GM19468 (cell line): Measurements from ENCODE around the gene FAM184A.
A peak's percentile ranks its signal among the peaks of the same experiment; 100 is the strongest.
"Not testable (repeated sequence)": the region's sequence is repeated elsewhere in the genome, so short reads cannot be mapped to it uniquely, and the experiment has no call there.

Source experiments
- ATAC-seq: cut with Tn5 transposase; IDR thresholded peaks from one replicate; pipeline ENCODE4 v1.9.1; 2021; ENCODE audit warnings: mild to moderate bottlenecking, moderate library complexity, moderate number of reproducible peaks; ENCODE audit not compliant: unreplicated experiment; ENCODE audit errors: extremely low read depth

The FAM184A gene, protein sequence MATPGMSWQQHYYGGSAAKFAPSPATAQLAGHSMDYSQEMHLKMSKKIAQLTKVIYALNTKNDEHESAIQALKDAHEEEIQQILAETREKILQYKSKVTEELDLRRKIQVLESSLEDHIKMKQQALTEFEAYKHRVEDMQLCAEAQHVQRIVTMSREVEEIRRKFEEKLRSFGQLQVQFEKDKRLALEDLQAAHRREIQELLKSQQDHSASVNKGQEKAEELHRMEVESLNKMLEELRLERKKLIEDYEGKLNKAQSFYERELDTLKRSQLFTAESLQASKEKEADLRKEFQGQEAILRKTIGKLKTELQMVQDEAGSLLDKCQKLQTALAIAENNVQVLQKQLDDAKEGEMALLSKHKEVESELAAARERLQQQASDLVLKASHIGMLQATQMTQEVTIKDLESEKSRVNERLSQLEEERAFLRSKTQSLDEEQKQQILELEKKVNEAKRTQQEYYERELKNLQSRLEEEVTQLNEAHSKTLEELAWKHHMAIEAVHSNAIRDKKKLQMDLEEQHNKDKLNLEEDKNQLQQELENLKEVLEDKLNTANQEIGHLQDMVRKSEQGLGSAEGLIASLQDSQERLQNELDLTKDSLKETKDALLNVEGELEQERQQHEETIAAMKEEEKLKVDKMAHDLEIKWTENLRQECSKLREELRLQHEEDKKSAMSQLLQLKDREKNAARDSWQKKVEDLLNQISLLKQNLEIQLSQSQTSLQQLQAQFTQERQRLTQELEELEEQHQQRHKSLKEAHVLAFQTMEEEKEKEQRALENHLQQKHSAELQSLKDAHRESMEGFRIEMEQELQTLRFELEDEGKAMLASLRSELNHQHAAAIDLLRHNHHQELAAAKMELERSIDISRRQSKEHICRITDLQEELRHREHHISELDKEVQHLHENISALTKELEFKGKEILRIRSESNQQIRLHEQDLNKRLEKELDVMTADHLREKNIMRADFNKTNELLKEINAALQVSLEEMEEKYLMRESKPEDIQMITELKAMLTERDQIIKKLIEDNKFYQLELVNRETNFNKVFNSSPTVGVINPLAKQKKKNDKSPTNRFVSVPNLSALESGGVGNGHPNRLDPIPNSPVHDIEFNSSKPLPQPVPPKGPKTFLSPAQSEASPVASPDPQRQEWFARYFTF

DNA sequence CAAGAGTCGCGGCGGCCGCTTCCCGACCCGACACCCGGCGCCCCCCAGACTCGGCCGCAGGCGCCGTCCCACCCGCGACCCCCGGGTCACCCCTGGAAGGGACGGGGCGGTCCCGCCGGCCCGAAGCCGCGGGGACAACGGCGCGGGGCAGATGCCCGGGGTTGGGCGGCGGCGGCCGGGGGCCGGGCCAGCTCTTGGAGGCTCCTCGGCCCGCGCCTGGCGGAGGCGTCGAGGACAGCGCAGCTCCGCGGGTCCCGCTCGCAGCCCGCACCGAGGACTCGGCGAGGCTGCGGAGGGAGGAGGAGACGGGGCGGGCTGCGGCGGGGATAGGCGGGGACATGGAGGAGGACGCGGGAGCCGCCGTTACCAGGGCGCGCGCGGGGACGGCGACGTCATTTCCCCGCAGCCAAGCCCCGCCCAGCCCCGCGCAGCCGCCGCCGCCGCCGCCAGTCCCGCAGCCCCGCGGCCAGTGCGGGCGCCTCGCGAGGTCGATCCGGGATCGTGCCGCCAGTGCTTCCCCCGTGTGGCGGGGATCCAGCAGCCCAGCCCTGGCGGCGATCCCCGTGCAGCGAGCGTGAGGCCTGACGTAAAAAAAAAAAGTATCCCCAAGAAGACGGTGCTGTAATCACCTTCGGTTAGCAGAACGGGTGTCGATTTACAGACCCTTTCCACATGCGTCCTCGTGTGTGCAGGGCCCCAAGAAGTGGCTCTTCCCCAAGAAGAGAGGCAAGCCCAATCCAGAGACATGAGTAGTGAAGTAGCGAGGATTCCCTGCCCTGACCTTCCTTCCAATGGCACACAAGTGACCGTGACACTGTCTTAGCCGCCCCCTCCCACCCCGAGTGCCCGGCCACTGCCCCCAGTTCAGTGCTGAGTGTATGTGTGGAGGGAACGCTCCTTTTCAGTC, at the start of gene FAM184A:
Gene FAM184A (minus strand): TSS at position 289 of the 907 bp plus-strand sequence. CDS start 365 bp downstream, outside the sequence.
- ATAC-seq, result peak; percentile 33

DNA sequence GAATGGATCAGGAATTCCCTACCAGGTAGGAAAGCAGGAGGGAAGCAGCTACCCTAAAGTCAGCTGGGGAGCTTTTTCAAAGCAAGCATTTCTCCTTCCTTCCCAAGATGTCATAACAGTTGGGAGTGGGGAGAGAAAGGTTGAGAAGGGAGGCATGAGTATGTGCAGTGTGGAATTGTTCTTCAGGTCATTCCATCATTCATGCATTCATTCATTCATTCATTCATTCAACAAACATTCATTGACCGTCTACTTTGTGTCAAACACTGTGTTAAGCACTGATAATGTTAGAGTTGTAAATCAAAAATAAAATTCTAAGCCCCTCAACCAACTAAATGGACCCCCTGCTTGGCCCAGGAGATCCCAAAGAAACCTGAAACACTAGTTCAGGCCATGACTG, 49.2 kb upstream of the FAM184A start:
- ATAC-seq, result no peak

DNA sequence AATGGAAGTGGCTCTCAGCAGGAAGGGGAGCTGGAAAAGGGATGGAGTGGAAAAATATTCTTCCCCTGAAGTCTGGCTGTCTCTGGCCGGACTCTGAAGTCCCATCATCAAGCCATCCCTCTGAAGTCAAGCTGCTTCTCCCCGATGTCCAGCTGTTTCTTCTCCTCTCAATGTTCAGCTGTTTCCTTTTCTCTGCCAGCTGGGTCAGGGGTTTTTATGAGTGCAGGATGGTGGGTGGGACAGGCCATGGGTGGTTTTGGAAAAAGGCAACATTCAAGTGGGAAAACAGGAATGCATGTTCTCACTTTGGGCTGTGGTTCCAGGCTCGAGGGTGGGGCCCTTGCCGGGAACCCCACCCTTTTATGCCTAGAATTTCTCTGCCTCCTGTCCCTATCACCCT, 48.4 kb upstream of the FAM184A start:
- no peak for ATAC-seq

DNA sequence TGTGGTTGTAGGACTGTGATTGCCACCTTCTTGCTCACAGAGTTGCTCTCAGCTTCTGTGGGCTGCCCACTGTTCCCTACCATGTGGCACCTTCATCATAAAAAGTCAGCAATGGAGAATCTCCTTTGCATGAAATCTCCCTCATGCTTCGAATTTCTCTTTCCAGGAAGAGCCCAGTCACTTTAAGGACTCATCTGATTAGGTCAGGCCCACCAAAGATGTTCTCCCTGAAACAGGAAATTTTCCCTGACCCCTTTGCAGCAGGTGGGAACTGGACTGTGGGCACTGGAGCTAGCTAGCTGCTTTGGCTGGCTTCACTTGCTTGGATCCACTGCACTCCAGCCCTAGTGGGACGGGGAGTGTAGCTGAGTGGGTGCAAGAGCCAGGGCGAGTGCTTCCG, 47.7 kb upstream of the FAM184A start:
- no peak for ATAC-seq

DNA sequence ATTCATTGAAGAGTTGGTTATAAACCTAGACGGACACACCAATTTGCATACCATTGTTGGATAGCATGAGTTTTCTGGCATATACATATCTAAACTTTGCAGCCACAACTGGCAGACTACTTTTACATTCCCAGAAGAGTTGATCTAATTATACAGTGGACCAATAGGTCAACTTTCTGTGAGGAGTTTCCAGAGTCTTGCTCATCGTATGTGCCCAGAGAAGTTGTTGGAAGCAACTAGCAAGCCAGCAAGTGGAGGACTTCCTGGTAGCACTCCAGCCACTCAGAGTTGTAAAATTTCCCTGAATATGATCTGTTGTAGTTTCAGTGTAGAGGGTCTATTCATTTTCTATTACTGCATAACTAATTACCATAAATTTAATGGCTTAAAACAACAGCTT, 47.1 kb upstream of the FAM184A start:
- no peak for ATAC-seq

DNA sequence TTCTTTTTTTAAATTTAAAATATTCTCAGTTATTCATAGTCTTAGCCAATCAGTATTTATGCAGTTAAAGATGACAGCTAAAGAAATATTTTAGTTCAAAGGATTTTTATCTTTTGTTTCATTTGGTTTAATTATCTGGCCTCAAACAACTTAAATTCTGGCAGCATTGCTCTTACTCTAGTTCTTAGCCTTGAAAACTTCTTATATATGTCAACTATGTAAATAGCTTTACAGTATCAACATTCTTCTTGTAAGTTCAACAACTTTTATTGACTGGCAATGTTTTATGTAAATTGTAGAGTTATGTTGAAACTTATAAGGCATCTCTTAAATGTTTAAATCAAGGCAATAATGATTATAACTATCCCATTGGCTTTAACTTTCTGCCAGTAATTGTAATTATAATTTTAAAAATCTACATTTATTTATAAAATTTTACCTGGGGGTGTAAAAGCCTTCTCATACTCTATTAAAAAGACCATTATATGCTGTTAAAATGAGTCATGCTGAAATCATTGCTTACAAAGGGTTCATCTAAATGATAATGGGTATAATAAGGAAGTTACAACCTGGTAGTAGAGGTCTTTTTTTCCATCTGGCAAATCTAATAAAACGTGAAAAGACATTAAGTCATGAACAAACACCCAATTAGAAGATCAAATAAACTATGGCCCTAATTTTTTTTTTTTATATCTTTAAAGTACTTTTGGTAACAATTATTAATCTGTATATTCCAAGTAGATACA, 45.8 kb upstream of the FAM184A start:
- no peak for ATAC-seq

DNA sequence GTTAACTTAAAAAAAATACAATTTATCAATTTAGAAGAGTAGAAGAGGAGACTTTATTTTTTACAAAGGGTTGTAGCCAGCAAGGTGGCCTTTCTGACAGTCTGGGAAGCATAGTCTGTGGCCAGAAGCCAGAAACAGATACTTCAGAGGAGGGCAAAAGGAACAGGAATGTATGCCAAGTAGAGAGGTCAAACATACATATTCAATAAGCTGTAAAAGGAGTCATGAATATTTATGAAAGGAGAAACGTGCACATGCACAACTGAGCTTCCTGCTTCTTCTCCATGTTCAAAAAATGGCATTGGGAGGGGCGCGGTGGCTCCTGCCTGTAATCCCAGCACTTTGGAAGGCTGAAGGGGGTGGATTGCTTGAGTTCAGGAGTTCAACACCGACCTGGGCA, 43.9 kb upstream of the FAM184A start:
- no peak for ATAC-seq

DNA sequence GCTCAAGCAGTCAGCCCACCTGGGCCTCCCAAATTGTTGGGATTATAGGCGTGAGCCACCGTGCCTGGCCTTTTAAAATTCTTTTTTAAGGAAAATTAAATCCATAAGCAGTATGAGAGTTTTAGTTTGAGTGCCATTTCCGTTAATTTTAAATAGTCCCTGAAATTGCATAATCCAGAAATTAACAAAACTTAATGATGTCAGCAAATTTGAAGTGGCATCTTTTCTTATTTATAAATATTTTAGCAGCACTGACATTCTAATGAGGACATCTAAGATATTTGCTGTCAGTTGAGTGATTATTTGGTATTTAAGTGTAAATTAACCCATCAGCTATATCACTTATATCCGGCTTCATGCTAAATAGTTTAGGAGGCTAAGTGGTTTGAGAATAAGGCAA, 42.9 kb upstream of the FAM184A start:
- no peak for ATAC-seq

DNA sequence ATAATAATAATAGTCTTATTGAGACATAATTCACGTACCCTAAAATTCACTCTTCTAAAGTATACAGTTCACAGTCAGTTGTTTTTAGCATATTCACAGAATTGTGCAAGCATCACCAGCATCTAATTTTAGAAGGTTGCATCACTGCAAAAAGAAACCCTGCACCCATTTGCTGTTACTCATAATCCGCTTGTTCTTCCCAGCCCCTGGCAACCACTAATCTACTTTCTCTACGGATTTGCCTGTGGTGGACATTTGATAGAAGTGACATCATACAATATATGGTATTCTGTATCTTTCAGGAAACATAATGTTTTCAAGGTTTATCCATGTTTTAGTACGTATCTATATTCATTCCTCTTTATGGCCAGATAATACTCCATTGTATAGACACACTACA, 41.5 kb upstream of the FAM184A start:
- ATAC-seq, result no peak

DNA sequence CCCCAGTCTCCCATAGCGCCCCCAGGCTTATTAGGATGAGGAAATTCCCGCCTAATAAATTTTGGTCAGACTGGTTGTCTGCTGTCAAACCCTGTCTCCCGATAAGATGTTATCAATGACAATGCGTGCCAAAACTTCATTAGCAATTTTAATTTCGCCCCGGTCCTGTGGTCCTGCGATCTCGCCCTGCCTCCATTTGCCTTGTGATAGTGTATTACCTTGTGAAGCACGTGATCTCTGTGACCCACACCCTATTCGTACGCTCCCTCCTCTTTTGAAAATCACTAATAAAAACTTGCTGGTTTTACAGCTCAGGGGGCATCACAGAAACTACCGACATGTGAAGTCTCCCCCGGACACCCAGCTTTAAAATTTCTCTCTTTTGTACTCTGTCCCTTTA, 40.6 kb upstream of the FAM184A start:
- ATAC-seq, result not testable (repeated sequence)

DNA sequence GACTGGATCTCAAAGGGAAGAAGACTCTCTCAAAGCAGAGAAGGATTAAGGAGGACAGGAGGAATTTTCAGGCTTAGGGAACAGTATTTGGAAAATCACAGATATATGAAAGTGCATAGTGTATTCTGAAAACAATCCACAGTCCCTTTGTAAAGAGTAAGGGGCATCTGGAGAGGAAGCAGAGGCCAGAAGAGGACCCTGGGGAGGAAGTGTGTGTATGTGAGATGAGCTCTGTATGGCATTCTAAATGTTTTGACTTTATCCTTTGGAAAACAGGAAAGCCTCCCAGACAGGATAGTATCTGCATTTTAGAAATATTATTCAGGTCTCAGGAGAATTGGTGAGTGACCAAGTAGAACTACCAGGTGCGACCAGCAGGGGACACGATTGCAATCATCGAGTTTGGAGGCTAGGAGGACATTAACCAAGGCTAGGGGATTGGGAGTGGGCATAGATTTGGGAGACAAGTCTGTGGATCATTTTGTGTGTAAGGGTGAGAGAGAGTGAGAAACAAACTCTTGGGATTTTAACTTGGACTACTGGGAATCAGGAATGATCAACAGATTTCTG, 38.3 kb upstream of the FAM184A start:
- ATAC-seq, result no peak

DNA sequence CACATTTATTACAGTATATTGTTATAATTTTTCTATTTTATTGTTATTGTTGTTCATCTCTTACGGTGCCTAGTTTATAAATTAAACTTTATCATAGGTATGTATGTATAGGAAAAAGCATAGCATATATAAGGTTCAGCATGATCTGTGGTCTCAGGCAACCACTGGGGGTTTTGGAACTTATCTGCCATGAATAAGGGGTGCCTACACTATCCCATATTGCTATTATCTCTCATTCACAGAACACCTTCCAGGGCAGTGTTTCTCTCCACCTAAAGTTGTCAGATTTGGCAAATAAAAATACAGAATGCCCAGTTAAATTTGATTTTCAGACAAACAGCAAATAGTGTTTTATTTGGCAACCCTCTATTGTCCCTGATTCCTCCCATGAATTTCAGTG, 35.5 kb upstream of the FAM184A start:
- no peak for ATAC-seq

DNA sequence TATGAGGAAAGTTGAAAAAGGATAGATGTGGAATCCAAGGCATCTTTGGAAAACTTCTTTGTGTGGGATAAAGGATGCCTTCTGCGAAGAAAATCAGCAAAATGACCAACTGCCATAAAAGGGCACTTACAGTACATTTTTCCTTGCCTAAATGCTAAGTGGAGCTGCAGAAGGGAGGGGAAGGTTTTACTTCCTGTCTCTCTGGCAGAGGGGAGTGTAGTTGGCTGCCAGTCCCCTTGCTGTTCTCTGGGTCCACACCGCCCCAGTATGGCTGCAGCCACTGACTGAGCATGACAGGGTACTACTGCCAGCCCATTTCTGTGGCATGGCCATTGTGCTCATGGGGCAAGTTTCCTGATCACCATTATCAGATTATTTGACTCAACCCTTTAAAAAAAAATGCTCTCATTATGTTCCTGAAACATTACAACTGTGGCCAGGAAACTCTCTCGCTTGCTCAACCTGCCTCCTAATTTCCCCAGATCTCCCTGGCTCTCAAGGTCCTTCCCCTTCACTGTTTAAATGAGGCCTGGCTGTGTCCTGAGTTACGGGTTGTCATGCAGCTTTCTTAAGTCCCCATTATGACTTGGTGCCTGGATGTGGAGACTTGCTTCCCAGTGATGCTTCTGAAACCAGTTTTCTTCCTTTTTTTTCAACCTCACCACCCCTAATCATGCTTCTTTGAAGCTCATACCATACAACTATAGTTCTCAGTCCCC, 34.5 kb upstream of the FAM184A start:
- ATAC-seq, result no peak

DNA sequence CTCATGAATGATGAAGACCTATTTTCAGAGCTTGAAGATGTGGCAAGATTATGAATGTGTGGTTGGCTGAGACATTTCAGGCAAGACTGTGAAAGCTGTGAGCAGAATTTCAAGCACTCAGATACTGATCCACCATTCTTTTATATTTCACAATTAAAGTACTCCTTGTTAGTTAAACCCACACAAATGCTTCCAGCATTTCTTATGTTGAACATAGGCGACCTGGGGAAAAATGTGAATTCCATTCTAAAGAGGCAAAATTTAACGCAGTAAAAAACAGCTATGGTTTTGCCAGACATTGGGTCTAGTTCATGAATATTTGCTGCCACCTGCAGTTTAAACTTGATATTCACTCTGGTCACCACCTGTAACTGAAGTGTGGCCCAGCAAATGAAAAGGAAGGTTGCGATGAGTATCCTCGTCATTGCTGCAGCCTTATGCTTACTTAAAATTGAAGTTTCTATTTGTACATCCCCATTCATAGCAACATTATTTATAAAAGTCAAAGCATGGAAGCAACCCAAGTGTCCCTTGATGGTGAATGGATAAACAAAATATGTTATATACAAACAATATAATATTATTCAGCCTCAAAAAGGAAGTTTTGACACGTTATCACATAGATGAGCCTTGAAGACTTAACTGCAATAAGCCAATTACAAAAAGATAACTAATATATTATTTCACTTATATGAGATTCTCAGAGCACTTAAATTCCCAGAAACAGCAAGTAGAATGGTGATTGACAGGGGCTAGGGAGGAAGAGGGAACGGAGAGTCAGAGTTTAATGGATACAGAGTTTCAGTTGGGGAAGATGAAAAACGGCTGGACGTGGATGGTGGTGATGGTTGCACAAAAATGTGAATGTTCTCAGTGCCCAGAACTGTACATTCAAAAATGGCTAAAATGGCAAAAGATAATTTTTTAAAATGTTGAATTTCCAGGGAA, 32.4 kb upstream of the FAM184A start:
- ATAC-seq, result peak; percentile 62

DNA sequence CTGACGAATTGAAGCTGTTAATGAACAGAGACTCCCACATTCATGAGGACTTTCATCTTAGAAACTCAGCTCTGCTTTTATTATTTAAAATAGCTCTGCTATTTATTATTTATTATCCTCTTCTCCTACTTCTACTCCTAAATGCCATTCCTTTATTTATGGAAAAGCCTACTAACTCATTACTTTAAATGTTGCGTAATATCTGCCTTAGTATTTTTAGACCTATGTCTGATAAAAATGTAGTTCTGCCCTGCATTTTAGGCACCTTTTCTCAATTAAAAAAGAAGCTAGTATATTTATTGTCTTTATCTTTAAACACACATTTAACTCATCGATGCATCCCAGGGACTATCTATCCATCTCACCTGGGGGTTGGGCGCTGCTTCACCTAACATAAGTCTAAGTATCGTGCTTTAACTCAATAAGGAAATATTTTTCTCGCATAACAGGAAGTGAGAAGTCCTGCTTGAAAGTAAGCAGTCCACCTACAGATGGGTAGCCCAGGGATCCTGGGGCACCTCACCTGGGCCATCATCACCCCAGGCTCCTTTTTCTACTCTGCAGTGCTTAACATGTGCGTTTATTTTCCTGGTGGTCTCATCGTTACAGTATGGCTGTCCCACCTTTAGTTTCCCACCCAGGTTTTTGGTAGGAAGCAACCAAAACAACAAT, 31.3 kb upstream of the FAM184A start:
- no peak for ATAC-seq

DNA sequence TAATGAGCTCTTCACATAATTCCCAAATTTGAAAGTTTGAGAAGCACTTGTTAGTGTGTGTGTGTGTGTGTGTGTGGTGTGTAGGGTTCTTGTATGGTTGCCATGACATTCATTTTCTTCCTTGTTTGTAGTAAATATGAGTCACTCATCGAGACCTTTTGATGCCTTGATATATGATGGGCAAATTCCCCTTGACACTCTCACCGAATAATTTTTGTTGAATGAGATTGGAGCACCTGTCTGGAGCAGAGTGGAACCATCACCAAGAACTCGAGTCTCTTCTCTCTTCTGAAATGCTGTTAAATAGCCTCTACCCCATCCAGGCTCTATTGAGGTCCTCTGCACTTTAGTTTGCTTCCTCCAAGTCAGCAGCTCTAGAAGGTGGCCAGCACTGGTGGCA, 29.6 kb upstream of the FAM184A start:
- no peak for ATAC-seq

DNA sequence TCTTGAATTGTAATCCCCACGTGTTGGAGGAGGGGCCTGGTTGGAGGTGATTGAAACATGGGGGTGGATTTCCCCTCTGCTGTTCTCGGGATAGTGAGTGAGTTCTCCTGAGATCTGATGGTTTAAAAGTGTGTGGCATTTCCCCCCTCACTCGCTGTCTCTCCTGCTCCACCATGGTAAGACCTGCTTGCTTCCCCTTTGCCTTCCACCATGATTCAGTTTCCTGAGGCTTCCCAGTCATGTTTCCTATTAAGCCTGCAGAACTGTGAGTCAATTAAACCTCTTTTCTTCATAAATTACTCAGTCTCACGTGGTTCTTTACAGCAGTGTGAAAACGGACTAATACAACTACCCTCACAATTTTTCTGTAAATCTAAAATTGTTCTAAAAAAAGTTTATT, 26.8 kb upstream of the FAM184A start:
- no peak for ATAC-seq
